GM12878 (cell line): ENCODE data around the gene NKX2-2. TPM values are rescaled to one million over a fixed set of nuclear protein-coding genes. Genes with fewer than 3 reads are reported as not detected.

Experiments used
- ATAC-seq: fragments of 200-7000 bp; cut with Tn5 transposase; 3 replicates; pipeline ENCODE4 v1.9.1; 2020; ENCODE audit warnings: mild to moderate bottlenecking, moderate library complexity
- BruUV-seq: library from RNA; stranded (reverse); fragments of 400-500 nt; replicated peaks from 2 replicates; lab custom pipeline; 2021; lab: Mats Ljungman, UMichigan
- CTCF ChIA-PET: fragments of 300-600 bp; sonication (Branson Sonifier 250); formaldehyde crosslinking; extraction: SDS; loops from one replicate; lab custom pipeline; 2021; ENCODE audit warnings: inconsistent platforms; lab: Yijun Ruan, JAX
- POLR2A ChIA-PET: fragments of 350-600 bp; formaldehyde crosslinking; extraction: SDS; loops from one replicate; lab custom pipeline; 2021; ENCODE audit warnings: inconsistent platforms; lab: Charles Lee
- RAD21 ChIA-PET: fragments of 300-600 bp; sonication (Branson Sonifier 250); formaldehyde crosslinking; loops from one replicate; lab custom pipeline; 2023; ENCODE audit warnings: antibody characterized with exemption; ENCODE audit not compliant: unreplicated experiment; lab: Charles Lee
- SMC1A ChIA-PET: fragments of 300-600 bp; sonication (Branson Sonifier 250); formaldehyde crosslinking; loops from one replicate; lab custom pipeline; 2023; ENCODE audit not compliant: unreplicated experiment, uncharacterized antibody; lab: Charles Lee
- DNase-seq: peaks from one replicate; pipeline ENCODE4 v3.0.0-alpha.2; 2011; ENCODE audit warnings: low read depth, low spot score
- FAIRE-seq: peaks from 3 replicates; lab custom pipeline; 2011; peaks lifted over from hg19 to GRCh38; lab: Jason Lieb, UNC
- H2AFZ ChIP-seq: 2 replicates; pipeline ENCODE4 v1.6.0; 2011; ENCODE audit warnings: low read depth, low read length, control low read depth; ENCODE audit not compliant: control insufficient read depth
- H3K27ac ChIP-seq: 2 replicates; pipeline ENCODE4 v1.5.1; 2011; ENCODE audit warnings: control low read depth; ENCODE audit not compliant: control insufficient read depth, insufficient read depth
- H3K27me3 ChIP-seq, 2 experiments: replicated peaks in 1 of 2; 2 replicates each; pipeline versions ENCODE4 v1.6.0 to v1.6.1; 2011; ENCODE audit warnings: low read length in 1 of 2; ENCODE audit not compliant: control insufficient read depth in 2 of 2, insufficient read depth in 2 of 2
- H3K36me3 ChIP-seq, 2 experiments: 2 replicates each; pipeline ENCODE4 v1.5.1; 2011; ENCODE audit warnings: low read length in 1 of 2; ENCODE audit not compliant: control insufficient read depth in 2 of 2, insufficient read depth in 2 of 2
- H3K4me1 ChIP-seq: 2 replicates; pipeline ENCODE4 v1.6.1; 2011; ENCODE audit warnings: mild to moderate bottlenecking, low read length, moderate library complexity, mixed read lengths; ENCODE audit not compliant: control insufficient read depth, insufficient read depth
- H3K4me2 ChIP-seq: 2 replicates; pipeline ENCODE4 v1.6.0; 2011; ENCODE audit warnings: control low read depth; ENCODE audit not compliant: control insufficient read depth, insufficient read depth
- H3K4me3 ChIP-seq: fragments of 200-600 bp; sonication (generic); 2 replicates; pipeline ENCODE4 v1.5.1; 2016
- H3K79me2 ChIP-seq: 2 replicates; pipeline ENCODE4 v1.6.0; 2011; ENCODE audit warnings: low read length; ENCODE audit not compliant: control insufficient read depth, insufficient read depth
- H3K9ac ChIP-seq: 2 replicates; pipeline ENCODE4 v1.8.0; 2011; ENCODE audit warnings: low read length, control low read depth, mixed read lengths; ENCODE audit not compliant: control insufficient read depth, insufficient read depth
- H3K9me3 ChIP-seq: replicated peaks from 3 replicates; pipeline ENCODE4 v1.5.1; 2011; ENCODE audit warnings: mild to moderate bottlenecking, low read length; ENCODE audit not compliant: control insufficient read depth, insufficient read depth
- H4K20me1 ChIP-seq: 2 replicates; pipeline ENCODE4 v1.6.0; 2011; ENCODE audit not compliant: control insufficient read depth, insufficient read depth
- BRCA1 ChIP-seq: IDR thresholded peaks from 2 replicates; pipeline ENCODE4 v1.6.1; 2011; ENCODE audit warnings: low read depth, low read length, improper control_type of control experiment
- EZH2 ChIP-seq: IDR thresholded peaks from 2 replicates; pipeline ENCODE4 v1.6.1; 2012; ENCODE audit warnings: low read depth, mild to moderate bottlenecking, control low read depth, inconsistent platforms, low read length, borderline replicate concordance; ENCODE audit not compliant: control insufficient read depth
- LARP7 ChIP-seq: fragments of 450-650 bp; IDR thresholded peaks from 2 replicates; pipeline ENCODE4 v1.6.1; 2017; ENCODE audit warnings: mild to moderate bottlenecking
- MTA2 ChIP-seq: fragments of 450-650 bp; IDR thresholded peaks from 2 replicates; pipeline ENCODE4 v1.6.1; 2016; ENCODE audit warnings: low read depth, mild to moderate bottlenecking, moderate library complexity
- NR2C1 ChIP-seq: fragments of 450-650 bp; IDR thresholded peaks from 2 replicates; pipeline ENCODE4 v1.6.1; 2017; ENCODE audit warnings: antibody characterized with exemption, mild to moderate bottlenecking, moderate library complexity
- SREBF1 ChIP-seq: IDR thresholded peaks from 2 replicates; pipeline ENCODE4 v1.6.1; 2012; ENCODE audit warnings: mild to moderate bottlenecking, low read length
- STAT3 ChIP-seq: IDR thresholded peaks from 2 replicates; pipeline ENCODE4 v1.6.1; 2011; ENCODE audit warnings: low read depth, low read length, improper control_type of control experiment
- ZBTB11 ChIP-seq: fragments of 450-650 bp; formaldehyde crosslinking; IDR thresholded peaks from 2 replicates; pipeline ENCODE4 v1.5.0; 2022; ENCODE audit warnings: mild to moderate bottlenecking, missing genetic modification characterization
- ZBTB33 ChIP-seq: fragments of 450-650 bp; IDR thresholded peaks from 2 replicates; pipeline ENCODE4 v1.6.1; 2017; ENCODE audit warnings: mild to moderate bottlenecking
- ZNF24 ChIP-seq: fragments of 450-650 bp; IDR thresholded peaks from 2 replicates; pipeline ENCODE4 v1.6.1; 2017; ENCODE audit warnings: antibody characterized with exemption, mild to moderate bottlenecking
- WGBS: methylation state at CpG from one replicate; pipeline ENCODE4 v1.1.6; 2016; ENCODE audit warnings: low lambda C conversion rate; ENCODE audit not compliant: insufficient replicate concordance, insufficient coverage; ENCODE audit errors: missing lambda C conversion rate; 5-methylcytosine and 5-hydroxymethylcytosine counted together
- in situ Hi-C: fragments of 300-500 bp; cut with MboI; formaldehyde crosslinking; loops from 9 replicates; pipeline ENCODE4 v1.14.3; 2018; ENCODE audit warnings: mixed read lengths
- intact Hi-C: fragments of 100-400 bp; cut with micrococcal nuclease; formaldehyde crosslinking; loops from one replicate; pipeline ENCODE4 v1.14.2; 2022; ENCODE audit not compliant: unreplicated experiment
- polyA plus RNA-seq, 11 experiments: library from polyadenylated mRNA; depleted of rRNA in 4 of 11; unstranded in 6 of 11; stranded (reverse) in 5 of 11; fragments of >200 nt; fragmentation: Nextera tagmentation in 4 of 11; fragmentation: Illumina TruSeq in 1 of 11; extraction: Ambion mirVana in 4 of 11; extraction: Trizol in 1 of 11; gene quantifications; 1 replicate in 1 of 11; 2 replicates in 10 of 11; pipeline versions ENCODE4 v1.2.1 to v1.2.3, GENCODE V29; 2011 to 2016; ENCODE audit warnings: inconsistent platforms in 2 of 11, missing spikeins in 2 of 11, low read depth in 1 of 11
- total RNA-seq, 4 experiments: library from RNA; depleted of rRNA in 3 of 4; stranded (reverse); fragments of >200 nt in 3 of 4; fragmentation: Illumina TruSeq in 1 of 4; extraction: Trizol in 1 of 4; gene quantifications; 2 replicates each; pipeline versions ENCODE4 v1.2.1 to v1.2.3, GENCODE V29; 2013 to 2021

The NKX2-2 gene
- total and polyA plus RNA-seq, 10 of the 15 experiments (the other 5 are each of a cell fraction or from before 2014, with no cell fraction given): not detected

- TF ChIP-seq ZBTB11 (CRISPR knock-in tag): no peak
- TF ChIP-seq ZNF24: no peak
These were observed 45.4 kb upstream of the NKX2-2 start (continued) for GRCh38 chr20:21559305-21559704.

- Histone ChIP-seq H3K79me2 (no peaks in the 10 kb centered on the region), H3K36me3 (no peaks in the 10 kb centered on the region), H3K4me3 (no peak overlapping the region), H3K9me3 (no peaks in the 10 kb centered on the region), H3K27ac (no peak overlapping the region), H3K9ac (no peak overlapping the region), H4K20me1 (no peaks in the 10 kb centered on the region), H3K4me1 (peaks cover 4% of the 10 kb centered on the region; the same call in 1 of the 2 replicates), H3K27me3 (peaks cover 0 to 2% of the 10 kb centered on the region in 2 experiments; a peak in 1 of 4 replicates), H3K4me2 (no peak overlapping the region), H2AFZ (no peak overlapping the region)
- DNase-seq: no peak
- intact Hi-C loops: no loop called here
- ChIA-PET RAD21 (interaction anchor here (1.7 to 4.8 kb wide), 3 partner anchors 9 to 28 kb away, joined by 4 to 43 read pairs (median 17); no protein-coding TSS in a partner anchor), CTCF (interaction anchor here (0.7 to 8.3 kb wide), 6 partner anchors 10 to 54 kb away, joined by 3 to 56 read pairs (median 9); no protein-coding TSS in a partner anchor), POLR2A (interaction anchor here (0.7 to 3.3 kb wide), 5 partner anchors 9 to 245 kb away, joined by 3 to 28 read pairs (median 3); no protein-coding TSS in a partner anchor), SMC1A (interaction anchor here (0.8 to 8.7 kb wide), 8 partner anchors 8 to 54 kb away, joined by 3 to 131 read pairs (median 10); no protein-coding TSS in a partner anchor)
- ATAC-seq: peak; percentile 66
- no peak for FAIRE-seq
- in situ Hi-C loops: no loop called here
- 56% methylated on average over 18 of the region's 20 CpGs for WGBS
- BruUV-seq: no TSS peak
- TF ChIP-seq SREBF1 (no peak), ZBTB33 (no peak), LARP7 (no peak), ZBTB11 (CRISPR knock-in tag) (no peak), MTA2 (no peak), EZH2 (no peak), BRCA1 (no peak), STAT3 (no peak), NR2C1 (no peak)
These were observed 43.6 kb upstream of the NKX2-2 start for GRCh38 chr20:21557241-21558020.
